HUES64 (cell line): Measurements from ENCODE around the gene AVPR2.

ENCODE experiments used
- H3K27ac ChIP-seq: 2 replicates; pipeline ENCODE4 v1.7.0; 2013; ENCODE audit warnings: low read depth, low read length, inconsistent platforms
- H3K27me3 ChIP-seq: 2 replicates; pipeline ENCODE4 v1.6.1; 2013; ENCODE audit warnings: mild to moderate bottlenecking, low read length; ENCODE audit not compliant: insufficient read depth
- H3K36me3 ChIP-seq: 2 replicates; pipeline ENCODE4 v1.6.1; 2013; ENCODE audit warnings: mild to moderate bottlenecking, low read length; ENCODE audit not compliant: insufficient read depth
- H3K4me1 ChIP-seq: 2 replicates; pipeline ENCODE4 v1.6.1; 2013; ENCODE audit warnings: mild to moderate bottlenecking, low read length, moderate library complexity; ENCODE audit not compliant: insufficient read depth
- H3K4me3 ChIP-seq: 2 replicates; pipeline ENCODE4 v1.5.1; 2013; ENCODE audit warnings: mild to moderate bottlenecking, low read length, moderate library complexity
- H3K9ac ChIP-seq: 2 replicates; pipeline ENCODE4 v1.6.1; 2013; ENCODE audit warnings: mild to moderate bottlenecking, low read depth, low read length
- H3K9me3 ChIP-seq: 2 replicates; pipeline ENCODE4 v1.6.1; 2013; ENCODE audit warnings: low read depth, low read length; ENCODE audit not compliant: insufficient read depth
- WGBS: fragments of 150-250, 120-280 bp; methylation state at CpG from one replicate; pipeline ENCODE4 v1.1.7; 2013; ENCODE audit warnings: missing lambda C conversion rate; 5-methylcytosine and 5-hydroxymethylcytosine counted together

AVPR2 gene

GRCh38 chrX:153950127-153950526 lies 45.7 kb downstream of the AVPR2 start:
- H3K4me1 ChIP-seq = 0 out of 2 replicates have a peak, but pooled peaks cover 5% of the 10 kb centered on the region
- WGBS = 89% methylated on average over 19 of the region's 19 CpGs
- no peaks in the 10 kb centered on the region for H3K27me3 ChIP-seq
- no peaks in the 10 kb centered on the region for H3K9me3 ChIP-seq
- no peak overlapping the region for H3K9ac ChIP-seq
- H3K27ac ChIP-seq = no peak overlapping the region
- H3K4me3 ChIP-seq = no peak overlapping the region
- H3K36me3 ChIP-seq = peaks cover 66% of the 10 kb centered on the region

GRCh38 chrX:153951683-153952372 lies 47.4 kb downstream of the AVPR2 start:
- no peak overlapping the region; the same call in 1 of the 2 replicates for H3K27ac ChIP-seq
- H3K9me3 ChIP-seq = no peaks in the 10 kb centered on the region
- no peak overlapping the region for H3K9ac ChIP-seq
- 0 out of 2 replicates have a peak, but pooled peaks cover 5% of the 10 kb centered on the region for H3K4me1 ChIP-seq
- WGBS = 94% methylated on average over 28 of the region's 28 CpGs
- H3K27me3 ChIP-seq = no peaks in the 10 kb centered on the region
- H3K36me3 ChIP-seq = peaks cover 83% of the 10 kb centered on the region
- no peak overlapping the region for H3K4me3 ChIP-seq

- H3K27ac ChIP-seq = peak overlapping the region; percentile 79
- H3K9me3 ChIP-seq = no peaks in the 10 kb centered on the region
- peaks cover 86% of the 10 kb centered on the region for H3K36me3 ChIP-seq
- no peak overlapping the region for H3K4me3 ChIP-seq
- 95% methylated on average over 32 of the region's 32 CpGs for WGBS
- H3K4me1 ChIP-seq = 0 out of 2 replicates have a peak, but pooled peaks cover 4% of the 10 kb centered on the region
- H3K9ac ChIP-seq = no peak overlapping the region
- H3K27me3 ChIP-seq = no peaks in the 10 kb centered on the region
These were observed 48.0 kb downstream of the AVPR2 start for GRCh38 chrX:153952373-153953026.

GRCh38 chrX:153953342-153953830 lies 48.9 kb downstream of the AVPR2 start:
- Histone ChIP-seq H3K36me3 (peaks cover 90% of the 10 kb centered on the region), H3K9me3 (no peaks in the 10 kb centered on the region), H3K9ac (no peak overlapping the region), H3K4me3 (no peak overlapping the region), H3K4me1 (no peaks in the 10 kb centered on the region), H3K27ac (peak overlapping the region; percentile 79), H3K27me3 (no peaks in the 10 kb centered on the region)
- 39% methylated on average over 32 of the region's 33 CpGs for WGBS

DNA sequence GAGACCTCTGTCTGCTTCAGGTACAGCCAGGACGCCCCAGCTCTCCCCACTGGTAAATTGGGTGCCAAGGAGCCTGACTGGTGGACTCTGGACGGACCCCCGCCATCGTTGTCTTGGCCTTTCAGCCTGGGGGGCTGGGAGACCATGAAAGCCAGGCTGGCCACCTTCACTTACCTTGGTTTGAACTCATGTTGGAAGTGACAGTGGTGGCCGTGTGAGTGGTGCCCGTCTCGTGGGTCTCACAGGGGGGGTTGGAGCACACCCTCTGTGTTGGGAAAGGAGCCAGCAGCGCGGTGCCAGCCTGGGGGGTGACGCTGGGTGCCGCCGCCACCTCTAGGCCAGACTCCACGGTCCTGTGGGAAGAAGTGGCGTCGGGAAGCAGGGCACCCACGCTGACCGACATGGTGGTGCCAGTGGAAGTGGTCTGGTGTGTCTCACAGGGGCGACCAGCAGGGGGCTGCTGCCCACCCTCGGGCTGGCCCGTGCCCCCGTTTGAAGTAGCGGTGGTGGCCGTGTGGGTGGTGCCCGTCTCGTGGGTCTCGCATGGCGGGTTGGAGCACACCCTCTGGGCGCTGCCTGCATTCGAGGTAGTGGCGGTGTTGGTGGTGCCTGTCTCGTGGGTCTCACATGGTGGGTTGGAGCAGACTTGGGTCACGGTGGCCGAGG lies 49.6 kb downstream of the AVPR2 start:
- WGBS = 92% methylated on average over 33 of the region's 33 CpGs
- no peaks in the 10 kb centered on the region for H3K4me1 ChIP-seq
- H3K27ac ChIP-seq = no peak overlapping the region; the same call in 1 of the 2 replicates
- H3K9ac ChIP-seq = no peak overlapping the region
- no peaks in the 10 kb centered on the region for H3K9me3 ChIP-seq
- peaks cover 96% of the 10 kb centered on the region for H3K36me3 ChIP-seq
- H3K4me3 ChIP-seq = no peak overlapping the region
- H3K27me3 ChIP-seq = no peaks in the 10 kb centered on the region

GRCh38 chrX:153954558-153955227 lies 50.2 kb downstream of the AVPR2 start:
- no peaks in the 10 kb centered on the region for H3K4me1 ChIP-seq
- no peaks in the 10 kb centered on the region for H3K9me3 ChIP-seq
- no peak overlapping the region for H3K9ac ChIP-seq
- H3K36me3 ChIP-seq = peaks cover 98% of the 10 kb centered on the region
- 95% methylated on average over 44 of the region's 44 CpGs for WGBS
- no peaks in the 10 kb centered on the region for H3K27me3 ChIP-seq
- H3K4me3 ChIP-seq = no peak overlapping the region
- no peak overlapping the region for H3K27ac ChIP-seq

GRCh38 chrX:153955228-153955732 lies 50.8 kb downstream of the AVPR2 start:
- Histone ChIP-seq H3K9ac (no peak overlapping the region), H3K27me3 (no peaks in the 10 kb centered on the region), H3K4me3 (no peak overlapping the region), H3K27ac (no peak overlapping the region), H3K36me3 (peaks cover 98% of the 10 kb centered on the region), H3K4me1 (no peaks in the 10 kb centered on the region), H3K9me3 (no peaks in the 10 kb centered on the region)
- WGBS = 94% methylated on average over 12 of the region's 12 CpGs

DNA sequence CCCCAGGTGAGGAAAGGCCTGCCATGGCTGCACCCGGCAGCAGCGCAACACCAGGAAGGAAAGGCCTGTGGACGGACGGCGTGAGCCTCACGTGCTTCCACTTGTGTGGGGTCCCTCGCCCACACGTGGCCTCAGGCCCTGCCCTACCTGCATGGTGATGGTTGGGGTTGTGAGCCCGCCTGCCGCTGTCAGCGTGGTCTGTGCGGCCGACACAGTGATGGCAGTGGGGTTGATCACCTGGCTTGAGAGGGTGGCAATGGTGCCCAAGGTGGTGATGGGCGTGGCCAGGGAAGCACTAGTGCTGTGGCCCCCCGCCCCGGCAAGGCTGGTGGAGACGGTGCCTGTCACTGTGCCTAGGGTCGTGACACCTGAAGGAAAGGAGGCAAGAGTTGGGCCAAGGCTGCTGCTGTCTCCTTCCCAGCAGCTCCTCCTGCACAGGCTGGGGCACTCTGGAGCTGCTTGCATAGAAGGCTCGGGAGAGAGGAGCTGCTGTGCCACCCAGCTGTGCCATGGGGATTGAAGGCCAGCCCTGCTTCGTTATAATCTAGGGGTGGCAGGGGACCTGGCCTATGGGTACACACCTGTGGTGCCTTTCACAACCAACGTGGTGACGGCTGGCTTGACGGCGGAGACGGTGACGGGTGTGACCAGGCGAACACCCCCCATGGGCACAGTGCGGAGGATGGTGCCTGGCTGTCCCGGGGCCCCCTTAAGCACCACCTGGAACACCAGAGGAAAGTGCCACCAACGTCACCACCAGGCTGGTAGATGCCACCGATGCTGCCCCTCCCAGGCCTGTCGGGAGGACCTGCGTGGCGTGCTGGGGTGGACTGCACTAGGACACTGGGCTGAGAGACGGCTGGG lies 51.8 kb downstream of the AVPR2 start:
- no peak overlapping the region for H3K4me3 ChIP-seq
- no peak overlapping the region for H3K27ac ChIP-seq
- H3K27me3 ChIP-seq = no peaks in the 10 kb centered on the region
- WGBS = 94% methylated on average over 35 of the region's 35 CpGs
- no peak overlapping the region for H3K9ac ChIP-seq
- H3K4me1 ChIP-seq = no peaks in the 10 kb centered on the region
- peaks cover 98% of the 10 kb centered on the region for H3K36me3 ChIP-seq
- no peaks in the 10 kb centered on the region for H3K9me3 ChIP-seq
